K562 (cell line): ENCODE data around the gene PALLD. TPM values are rescaled to one million over a fixed set of nuclear protein-coding genes. Genes with fewer than 3 reads are reported as not detected.

ENCODE experiments used
- AFF1 ChIP-seq, 2 experiments: fragments of 450-650 bp; IDR thresholded peaks; 2 replicates each; pipeline ENCODE4 v1.6.1; 2018; ENCODE audit warnings: mild to moderate bottlenecking in 2 of 2, low read depth in 1 of 2; ENCODE audit not compliant: partially characterized antibody in 2 of 2
- ATF7 ChIP-seq: fragments of 450-650 bp; IDR thresholded peaks from 2 replicates; pipeline ENCODE4 v1.7.1; 2014; ENCODE audit warnings: mild to moderate bottlenecking, moderate library complexity
- CBFA2T3 ChIP-seq: fragments of 450-650 bp; IDR thresholded peaks from 2 replicates; pipeline ENCODE4 v1.6.1; 2017
- CBFB ChIP-seq: sonication (generic); formaldehyde crosslinking; IDR thresholded peaks from 2 replicates; pipeline ENCODE4 v1.4.0; 2020; ENCODE audit warnings: mild to moderate bottlenecking, missing genetic modification reagents
- CREB5 ChIP-seq: fragments of 250-450 bp; sonication (Bioruptor Pico); IDR thresholded peaks from 2 replicates; pipeline ENCODE4 v1.5.0; 2020; ENCODE audit warnings: mild to moderate bottlenecking
- FOXA3 ChIP-seq, 2 experiments: fragments of 450-650 bp in 1 of 2; sonication (generic) in 1 of 2; formaldehyde crosslinking; IDR thresholded peaks in 1 of 2; conservative IDR thresholded peaks in 1 of 2; 2 replicates each; pipeline versions ENCODE4 v1.4.0 to v1.8.0; 2020 to 2022; ENCODE audit warnings: mild to moderate bottlenecking in 2 of 2, missing genetic modification reagents in 1 of 2
- HMBOX1 ChIP-seq: sonication (generic); IDR thresholded peaks from 2 replicates; pipeline ENCODE4 v1.6.1; 2016
- HOXB6 ChIP-seq: fragments of 250-450 bp; sonication (Bioruptor Pico); IDR thresholded peaks from 2 replicates; pipeline ENCODE4 v1.5.1; 2022; ENCODE audit warnings: mild to moderate bottlenecking, borderline replicate concordance
- MAFF ChIP-seq: IDR thresholded peaks from 2 replicates; pipeline ENCODE4 v1.6.1; 2012; ENCODE audit warnings: low read length, improper control_type of control experiment
- MLLT1 ChIP-seq, 2 experiments: fragments of 450-650 bp; IDR thresholded peaks; 2 replicates each; pipeline ENCODE4 v1.6.1; 2016
- SMARCA5 ChIP-seq: fragments of 450-650 bp; IDR thresholded peaks from 2 replicates; pipeline ENCODE4 v1.6.1; 2016
- SMARCC2 ChIP-seq: fragments of 450-650 bp; IDR thresholded peaks from 2 replicates; pipeline ENCODE4 v1.6.1; 2017; ENCODE audit warnings: antibody characterized with exemption, moderate library complexity, mild to moderate bottlenecking, low read depth
- SRSF9 ChIP-seq: fragments of 200-400 bp; formaldehyde crosslinking; IDR thresholded peaks from 2 replicates; pipeline ENCODE4 v1.6.1; 2017; ENCODE audit warnings: low read depth, low read length, borderline replicate concordance
- THRB ChIP-seq: fragments of 450-650 bp; formaldehyde crosslinking; conservative IDR thresholded peaks from 2 replicates; pipeline ENCODE4 v1.4.0; 2022; ENCODE audit warnings: mild to moderate bottlenecking, missing genetic modification characterization
- ZNF277 ChIP-seq: fragments of 250-450 bp; sonication (Bioruptor Pico); IDR thresholded peaks from 2 replicates; pipeline ENCODE4 v1.8.0; 2022; ENCODE audit warnings: inconsistent platforms, mild to moderate bottlenecking, moderate library complexity, borderline replicate concordance
- ZNF589 ChIP-seq: fragments of 200-800 bp; sonication (Bioruptor generic); IDR thresholded peaks from 2 replicates; pipeline ENCODE4 v1.6.1; 2016; ENCODE audit warnings: low read depth, missing genetic modification characterization, missing compliant biosample characterization
- ZNF780A ChIP-seq: fragments of 250-450 bp; sonication (Bioruptor Pico); IDR thresholded peaks from 2 replicates; pipeline ENCODE4 v1.5.0; 2021; ENCODE audit warnings: mild to moderate bottlenecking
- polyA plus RNA-seq, 8 experiments: library from polyadenylated mRNA; depleted of rRNA in 4 of 8; stranded (reverse) in 5 of 8; unstranded in 3 of 8; fragments of >200 nt; fragmentation: Nextera tagmentation in 2 of 8; fragmentation: Illumina TruSeq in 1 of 8; extraction: Ambion mirVana in 2 of 8; extraction: Trizol in 1 of 8; gene quantifications; 2 replicates each; pipeline versions ENCODE4 v1.2.1 to v1.2.3, GENCODE V29; 2011 to 2014; ENCODE audit warnings: inconsistent platforms in 1 of 8, missing spikeins in 1 of 8
- total RNA-seq, 7 experiments: library from RNA; depleted of rRNA in 6 of 7; stranded (reverse); fragments of >200 nt in 6 of 7; fragmentation: Illumina TruSeq in 2 of 7; extraction: Trizol in 2 of 7; gene quantifications; 2 replicates each; pipeline versions ENCODE4 v1.2.1 to v1.2.3, GENCODE V29; 2011 to 2021; ENCODE audit warnings: low replicate concordance in 1 of 7

The PALLD gene
- total and polyA plus RNA-seq, 9 of the 15 experiments (the other 6 are each of a cell fraction or from before 2014, with no cell fraction given): 0.01 to 0.35 (median 0.06) TPM; not detected in 3

GRCh38 chr4:168451744-168452390 is 45.0 kb upstream of the PALLD start (continued):
- no peak for TF ChIP-seq ZNF277 (CRISPR knock-in tag)
- TF ChIP-seq SMARCC2: 0 out of 2 replicates have a peak, but pooled peaks have one; percentile 52
- TF ChIP-seq MAFF: no peak
- no peak for TF ChIP-seq CREB5 (CRISPR knock-in tag)
- no peak for TF ChIP-seq THRB (CRISPR knock-in tag)
- TF ChIP-seq CBFA2T3: peak; percentile 45
- TF ChIP-seq FOXA3 (CRISPR knock-in tag; conservative IDR thresholded peaks at IDR 0.05 in 1 of 2, IDR thresholded peaks at IDR 0.05 in 1 of 2): peak in 1 of 2 experiments; percentile 53; a peak in 2 of 4 replicates
- TF ChIP-seq SRSF9: no peak
- TF ChIP-seq HOXB6: no peak
- TF ChIP-seq SMARCA5: no peak
- TF ChIP-seq ATF7: peak; percentile 33; the same call in 1 of the 2 replicates
- TF ChIP-seq ZNF780A (CRISPR knock-in tag): no peak
- peak in 1 of 2 experiments; percentile 18; a peak in 1 of 4 replicates for TF ChIP-seq MLLT1 (IDR thresholded peaks at IDR 0.05)
- TF ChIP-seq AFF1 (IDR thresholded peaks at IDR 0.05; ENCODE audit: low read depth in 1 of 2, partially characterized antibody in 2 of 2): peak in 1 of 2 experiments; percentile 51
- TF ChIP-seq HMBOX1: 0 out of 2 replicates have a peak, but pooled peaks have one; percentile 30
- no peak for TF ChIP-seq CBFB (CRISPR knock-in tag)
- TF ChIP-seq ZNF589 (CRISPR knock-in tag): peak; percentile 24; the same call in 1 of the 2 replicates
